GM23248 (cell line): Measurements from ENCODE around the gene XPO4. TPM values are rescaled to one million over a fixed set of nuclear protein-coding genes. Genes with fewer than 3 reads are reported as not detected.

Experiments
- DNase-seq: peaks from one replicate; pipeline ENCODE4 v3.0.0-alpha.2; 2015
- H2AFZ ChIP-seq: fragments of 200-600 bp; sonication (generic); 2 replicates; pipeline ENCODE4 v1.6.1; 2016; ENCODE audit warnings: antibody characterized with exemption
- H3F3A ChIP-seq: fragments of 200-600 bp; sonication (generic); 2 replicates; pipeline ENCODE4 v1.6.1; 2016; ENCODE audit warnings: mild to moderate bottlenecking, antibody characterized with exemption, mixed run types; ENCODE audit not compliant: insufficient read depth
- H3K27ac ChIP-seq: fragments of 200-600 bp; sonication (generic); 2 replicates; pipeline ENCODE4 v1.5.1; 2016; ENCODE audit warnings: mild to moderate bottlenecking
- H3K27me3 ChIP-seq: fragments of 200-600 bp; sonication (generic); replicated peaks from 2 replicates; pipeline ENCODE4 v1.6.1; 2016; ENCODE audit warnings: mild to moderate bottlenecking; ENCODE audit not compliant: insufficient read depth
- H3K36me3 ChIP-seq: fragments of 200-600 bp; sonication (generic); 2 replicates; pipeline ENCODE4 v1.6.1; 2016; ENCODE audit warnings: low read depth, mild to moderate bottlenecking
- H3K4me1 ChIP-seq: fragments of 200-600 bp; sonication (generic); 2 replicates; pipeline ENCODE4 v1.6.1; 2016; ENCODE audit warnings: mild to moderate bottlenecking; ENCODE audit not compliant: insufficient read depth
- H3K4me2 ChIP-seq: fragments of 200-600 bp; sonication (generic); one replicate; pipeline ENCODE4 v1.6.1; 2016; ENCODE audit warnings: mild to moderate bottlenecking; ENCODE audit not compliant: unreplicated experiment
- H3K4me3 ChIP-seq: fragments of 200-600 bp; sonication (generic); 2 replicates; pipeline ENCODE4 v1.5.1; 2016; ENCODE audit warnings: mild to moderate bottlenecking
- H3K79me2 ChIP-seq: fragments of 200-600 bp; sonication (generic); 2 replicates; pipeline ENCODE4 v1.6.1; 2016; ENCODE audit warnings: mild to moderate bottlenecking; ENCODE audit not compliant: insufficient read depth
- H3K9ac ChIP-seq: fragments of 200-600 bp; sonication (generic); 2 replicates; pipeline ENCODE4 v1.6.1; 2016; ENCODE audit warnings: mild to moderate bottlenecking
- H3K9me2 ChIP-seq: fragments of 200-600 bp; sonication (generic); 2 replicates; pipeline ENCODE4 v1.6.1; 2016; ENCODE audit warnings: mixed run types, mild to moderate bottlenecking, moderate library complexity; ENCODE audit not compliant: insufficient read depth
- H3K9me3 ChIP-seq: fragments of 200-600 bp; sonication (generic); one replicate; pipeline ENCODE4 v1.6.1; 2017; ENCODE audit warnings: low read depth
- H4K20me1 ChIP-seq: fragments of 200-600 bp; sonication (generic); 2 replicates; pipeline ENCODE4 v1.6.0; 2016; ENCODE audit not compliant: insufficient read depth
- EZH2 ChIP-seq: fragments of 200-600 bp; sonication (generic); IDR thresholded peaks from 2 replicates; pipeline ENCODE4 v1.6.1; 2018; ENCODE audit warnings: antibody characterized with exemption, mild to moderate bottlenecking; ENCODE audit not compliant: insufficient read depth, poor library complexity, severe bottlenecking
- EZH2phosphoT487 ChIP-seq: fragments of 200-600 bp; sonication (generic); IDR thresholded peaks from 2 replicates; pipeline ENCODE4 v1.6.1; 2018; ENCODE audit warnings: antibody characterized with exemption, moderate library complexity, mild to moderate bottlenecking, low read depth; ENCODE audit not compliant: insufficient read depth
- WGBS, 2 experiments: methylation state at CpG; one replicate each; pipeline ENCODE4 v1.1.6; 2015 to 2017; ENCODE audit warnings: low lambda C conversion rate in 2 of 2, low coverage in 1 of 2; ENCODE audit errors: missing lambda C conversion rate in 2 of 2; 5-methylcytosine and 5-hydroxymethylcytosine counted together
- in situ Hi-C: fragments of 300-500 bp; cut with MboI; formaldehyde crosslinking; loops from 2 replicates; pipeline ENCODE4 v1.15.0; 2020
- polyA plus RNA-seq: library from polyadenylated mRNA; unstranded; fragments of >200 nt; fragmentation: Nextera tagmentation; extraction: Ambion mirVana; gene quantifications from 2 replicates; pipeline ENCODE4 v1.2.1, GENCODE V29; 2016
- total RNA-seq: library from RNA; depleted of rRNA; stranded (reverse); fragments of >200 nt; shearing (Covaris generic); gene quantifications from 2 replicates; pipeline ENCODE4 v1.2.3, GENCODE V29; 2014

Gene XPO4
- total and polyA plus RNA-seq, 2 experiments from 2014 or later = 4.9 to 15.0 TPM

- Histone ChIP-seq H3K4me1 (peaks cover 8% of the 10 kb centered on the region; the same call in 1 of the 2 replicates), H3K9me3 (no peaks in the 10 kb centered on the region), H3K36me3 (peaks cover 19% of the 10 kb centered on the region; the same call in 1 of the 2 replicates), H3K27me3 (no peaks in the 10 kb centered on the region), H4K20me1 (no peaks in the 10 kb centered on the region), H3K9ac (no peak overlapping the region), H3F3A (peaks cover 4% of the 10 kb centered on the region; the same call in 1 of the 2 replicates), H3K4me3 (no peak overlapping the region), H3K27ac (no peak overlapping the region), H3K4me2 (no peak overlapping the region), H2AFZ (no peak overlapping the region), H3K79me2 (no peaks in the 10 kb centered on the region), H3K9me2 (no peaks in the 10 kb centered on the region)
- in situ Hi-C loops = no loop called here
- TF ChIP-seq EZH2phosphoT487 = no peak
- TF ChIP-seq EZH2 = no peak
- DNase-seq = no peak
- 95 to 98% methylated on average over 1 of the region's 1 CpG for WGBS, 2 experiments
These were observed 114.2 kb downstream of the XPO4 start for GRCh38 chr13:20788312-20788711.

GRCh38 chr13:20787180-20787579 is 115.4 kb downstream of the XPO4 start:
- in situ Hi-C loops = no loop called here
- no peaks in the 10 kb centered on the region for H4K20me1 ChIP-seq
- H3K27me3 ChIP-seq = no peaks in the 10 kb centered on the region
- H3K4me1 ChIP-seq = peaks cover 8% of the 10 kb centered on the region; the same call in 1 of the 2 replicates
- H3K4me2 ChIP-seq = no peak overlapping the region
- no peak for TF ChIP-seq EZH2phosphoT487
- no peak for TF ChIP-seq EZH2
- no peak overlapping the region for H3K4me3 ChIP-seq
- no peak overlapping the region for H3K27ac ChIP-seq
- no peaks in the 10 kb centered on the region for H3K79me2 ChIP-seq
- H3K9ac ChIP-seq = no peak overlapping the region
- H3K9me2 ChIP-seq = no peaks in the 10 kb centered on the region
- no peaks in the 10 kb centered on the region for H3K9me3 ChIP-seq
- DNase-seq = no peak
- no peak overlapping the region for H2AFZ ChIP-seq
- peaks cover 4% of the 10 kb centered on the region; the same call in 1 of the 2 replicates for H3F3A ChIP-seq
- 96 to 99% methylated on average over 5 of the region's 5 CpGs for whole genome bisulfite sequencing, 2 experiments
- peaks cover 25% of the 10 kb centered on the region; the same call in 1 of the 2 replicates for H3K36me3 ChIP-seq

- H3K9me3 ChIP-seq = no peaks in the 10 kb centered on the region
- H4K20me1 ChIP-seq = no peaks in the 10 kb centered on the region
- no peak overlapping the region for H3K9ac ChIP-seq
- 93 to 95% methylated on average over 3 of the region's 3 CpGs for WGBS, 2 experiments
- no peaks in the 10 kb centered on the region for H3K27me3 ChIP-seq
- no peak for DNase-seq
- no peaks in the 10 kb centered on the region for H3K9me2 ChIP-seq
- in situ Hi-C loops = no loop called here
- no peak for TF ChIP-seq EZH2
- TF ChIP-seq EZH2phosphoT487 = no peak
- no peak overlapping the region for H3K4me2 ChIP-seq
- no peak overlapping the region for H3K4me3 ChIP-seq
- peaks cover 21% of the 10 kb centered on the region; the same call in 1 of the 2 replicates for H3K36me3 ChIP-seq
- H3K79me2 ChIP-seq = no peaks in the 10 kb centered on the region
- no peaks in the 10 kb centered on the region for H3F3A ChIP-seq
- H2AFZ ChIP-seq = no peak overlapping the region
- no peak overlapping the region for H3K27ac ChIP-seq
- H3K4me1 ChIP-seq = no peaks in the 10 kb centered on the region
These were observed 120.3 kb downstream of the XPO4 start for GRCh38 chr13:20782116-20782708.

GRCh38 chr13:20780317-20780716 is 122.2 kb downstream of the XPO4 start:
- H3K27ac ChIP-seq = no peak overlapping the region
- peaks cover 12% of the 10 kb centered on the region; the same call in 1 of the 2 replicates for H3K36me3 ChIP-seq
- H3K79me2 ChIP-seq = no peaks in the 10 kb centered on the region
- 16 to 21% methylated on average over 1 of the region's 1 CpG for WGBS, 2 experiments
- no peaks in the 10 kb centered on the region for H3K27me3 ChIP-seq
- no peak overlapping the region for H3K4me3 ChIP-seq
- H3K4me2 ChIP-seq = no peak overlapping the region
- no peak overlapping the region for H3K9ac ChIP-seq
- TF ChIP-seq EZH2 = no peak
- TF ChIP-seq EZH2phosphoT487 = no peak
- no peaks in the 10 kb centered on the region for H3K9me2 ChIP-seq
- DNase-seq = no peak
- H3K9me3 ChIP-seq = no peaks in the 10 kb centered on the region
- 0 out of 2 replicates have a peak, but pooled peaks cover 3% of the 10 kb centered on the region for H3F3A ChIP-seq
- in situ Hi-C loops = no loop called here
- no peaks in the 10 kb centered on the region for H4K20me1 ChIP-seq
- no peaks in the 10 kb centered on the region for H3K4me1 ChIP-seq
- no peak overlapping the region for H2AFZ ChIP-seq
